KMS-11 (cell line): Measurements from ENCODE around the gene SPDYE4.

Source experiments
- H2AFZ ChIP-seq: fragments of 200-600 bp; sonication (generic); 2 replicates; pipeline ENCODE4 v1.6.1; 2016; ENCODE audit warnings: antibody characterized with exemption, mixed run types, low read depth
- H3K27ac ChIP-seq: fragments of 200-600 bp; sonication (generic); 2 replicates; pipeline ENCODE4 v1.6.1; 2016; ENCODE audit warnings: mild to moderate bottlenecking, mixed run types
- H3K27me3 ChIP-seq: fragments of 200-600 bp; sonication (generic); 2 replicates; pipeline ENCODE4 v1.6.1; 2017; ENCODE audit warnings: mild to moderate bottlenecking, low read depth, mixed run types, moderate library complexity; ENCODE audit not compliant: insufficient read depth
- H3K36me3 ChIP-seq: fragments of 200-600 bp; sonication (generic); 2 replicates; pipeline ENCODE4 v1.6.1; 2017; ENCODE audit warnings: mild to moderate bottlenecking, mixed run types; ENCODE audit not compliant: insufficient read depth
- H3K4me1 ChIP-seq: fragments of 200-600 bp; sonication (generic); 2 replicates; pipeline ENCODE4 v1.6.1; 2016; ENCODE audit warnings: mild to moderate bottlenecking, low read depth, mixed run types; ENCODE audit not compliant: poor library complexity, severe bottlenecking
- H3K4me2 ChIP-seq: fragments of 200-600 bp; sonication (generic); 2 replicates; pipeline ENCODE4 v1.7.0; 2016; ENCODE audit warnings: mild to moderate bottlenecking, mixed run types
- H3K4me3 ChIP-seq: fragments of 200-600 bp; sonication (generic); IDR thresholded peaks from 2 replicates; pipeline ENCODE4 v1.6.1; 2017; ENCODE audit warnings: low read depth, low read length, mixed read lengths; ENCODE audit not compliant: insufficient read depth
- H3K79me2 ChIP-seq: fragments of 200-600 bp; sonication (generic); 2 replicates; pipeline ENCODE4 v1.6.1; 2016; ENCODE audit warnings: low read depth, mixed run types; ENCODE audit not compliant: insufficient read depth
- H3K9ac ChIP-seq: fragments of 200-600 bp; sonication (generic); 2 replicates; pipeline ENCODE4 v1.6.1; 2016; ENCODE audit warnings: mild to moderate bottlenecking, mixed run types
- H4K20me1 ChIP-seq: fragments of 200-600 bp; sonication (generic); 2 replicates; pipeline ENCODE4 v1.6.1; 2016; ENCODE audit warnings: mild to moderate bottlenecking, mixed run types; ENCODE audit not compliant: insufficient read depth
- TF ChIP-seq, protein P1 (sequence below): fragments of 200-600 bp; sonication (generic); conservative IDR thresholded peaks from 2 replicates; pipeline ENCODE4 v1.6.1; 2017; ENCODE audit warnings: low read depth, mild to moderate bottlenecking, antibody characterized with exemption, low read length, moderate library complexity, mixed read lengths

The SPDYE4 gene

DNA sequence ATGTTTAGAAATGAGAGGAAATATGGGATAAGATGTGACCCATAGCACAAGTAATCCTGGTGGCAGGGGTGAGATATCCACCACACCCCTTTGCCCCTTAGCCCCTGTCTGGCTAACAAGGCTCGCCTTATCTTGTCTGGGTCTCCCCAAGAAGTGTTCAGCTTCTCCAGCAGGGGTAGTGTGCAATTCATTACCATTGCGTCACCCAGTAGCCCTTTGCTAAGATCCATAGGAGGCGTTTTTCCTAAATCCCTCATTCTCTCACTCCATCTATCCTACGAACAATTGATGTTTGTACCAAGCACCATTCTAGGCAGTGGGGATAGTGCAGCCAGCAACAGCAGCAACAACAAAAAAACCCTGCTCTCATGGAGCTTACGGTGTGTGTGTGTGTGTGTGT lies 44.5 kb downstream of the SPDYE4 start:
- H2AFZ ChIP-seq = no peak overlapping the region
- H3K79me2 ChIP-seq = no peaks in the 10 kb centered on the region
- H3K4me3 ChIP-seq = no peak overlapping the region
- no peaks in the 10 kb centered on the region for H3K36me3 ChIP-seq
- TF ChIP-seq, protein P1, sequence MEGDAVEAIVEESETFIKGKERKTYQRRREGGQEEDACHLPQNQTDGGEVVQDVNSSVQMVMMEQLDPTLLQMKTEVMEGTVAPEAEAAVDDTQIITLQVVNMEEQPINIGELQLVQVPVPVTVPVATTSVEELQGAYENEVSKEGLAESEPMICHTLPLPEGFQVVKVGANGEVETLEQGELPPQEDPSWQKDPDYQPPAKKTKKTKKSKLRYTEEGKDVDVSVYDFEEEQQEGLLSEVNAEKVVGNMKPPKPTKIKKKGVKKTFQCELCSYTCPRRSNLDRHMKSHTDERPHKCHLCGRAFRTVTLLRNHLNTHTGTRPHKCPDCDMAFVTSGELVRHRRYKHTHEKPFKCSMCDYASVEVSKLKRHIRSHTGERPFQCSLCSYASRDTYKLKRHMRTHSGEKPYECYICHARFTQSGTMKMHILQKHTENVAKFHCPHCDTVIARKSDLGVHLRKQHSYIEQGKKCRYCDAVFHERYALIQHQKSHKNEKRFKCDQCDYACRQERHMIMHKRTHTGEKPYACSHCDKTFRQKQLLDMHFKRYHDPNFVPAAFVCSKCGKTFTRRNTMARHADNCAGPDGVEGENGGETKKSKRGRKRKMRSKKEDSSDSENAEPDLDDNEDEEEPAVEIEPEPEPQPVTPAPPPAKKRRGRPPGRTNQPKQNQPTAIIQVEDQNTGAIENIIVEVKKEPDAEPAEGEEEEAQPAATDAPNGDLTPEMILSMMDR = no peak
- H3K27ac ChIP-seq = no peak overlapping the region
- H3K4me2 ChIP-seq = no peak overlapping the region
- no peaks in the 10 kb centered on the region for H3K4me1 ChIP-seq
- no peaks in the 10 kb centered on the region for H3K27me3 ChIP-seq
- H4K20me1 ChIP-seq = no peaks in the 10 kb centered on the region
- H3K9ac ChIP-seq = no peak overlapping the region

DNA sequence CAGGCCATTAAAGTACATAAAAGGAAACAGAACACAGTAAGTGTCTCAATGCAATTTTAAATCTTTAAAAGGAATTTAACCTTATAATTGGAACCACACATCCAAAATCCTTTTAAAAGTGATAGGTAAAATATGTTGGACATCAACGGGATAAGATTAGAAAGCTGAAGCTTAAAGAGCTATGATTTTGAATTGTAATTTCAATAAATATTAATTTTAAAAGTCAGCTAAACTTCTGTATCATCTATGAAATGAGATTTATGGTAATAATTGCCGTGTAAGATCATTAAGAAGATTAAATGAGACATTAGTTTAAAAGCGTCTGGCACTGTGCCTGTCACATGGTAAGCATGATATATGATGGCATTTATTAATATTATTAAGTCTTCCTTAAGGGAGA lies 45.0 kb downstream of the SPDYE4 start:
- H3K4me1 ChIP-seq = no peaks in the 10 kb centered on the region
- TF ChIP-seq, protein P1 = no peak
- H3K79me2 ChIP-seq = no peaks in the 10 kb centered on the region
- no peak overlapping the region for H2AFZ ChIP-seq
- H3K27me3 ChIP-seq = no peaks in the 10 kb centered on the region
- no peaks in the 10 kb centered on the region for H3K36me3 ChIP-seq
- H3K27ac ChIP-seq = no peak overlapping the region
- no peaks in the 10 kb centered on the region for H4K20me1 ChIP-seq
- H3K9ac ChIP-seq = no peak overlapping the region
- H3K4me2 ChIP-seq = no peak overlapping the region
- H3K4me3 ChIP-seq = no peak overlapping the region

DNA sequence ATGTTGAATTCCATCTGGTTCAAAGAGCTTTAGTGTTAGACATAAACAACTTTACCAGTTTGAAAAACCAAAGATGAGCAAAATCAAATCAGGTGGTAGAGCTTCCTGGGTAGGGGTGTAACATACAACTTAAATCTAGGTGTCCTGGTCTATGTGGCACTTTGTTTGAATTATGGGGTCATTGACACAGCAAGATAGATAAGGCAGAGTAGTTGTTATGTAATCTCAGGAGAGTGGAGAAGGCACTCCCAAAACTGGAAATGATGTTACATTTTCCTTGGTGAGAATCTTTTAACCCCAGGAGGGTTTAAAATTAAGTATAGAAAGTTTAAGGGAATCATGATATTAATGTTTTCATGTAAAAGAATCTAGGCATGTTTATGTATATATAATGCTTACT lies 45.6 kb downstream of the SPDYE4 start:
- no peaks in the 10 kb centered on the region for H3K27me3 ChIP-seq
- no peaks in the 10 kb centered on the region for H3K4me1 ChIP-seq
- H3K9ac ChIP-seq = no peak overlapping the region
- H2AFZ ChIP-seq = no peak overlapping the region
- TF ChIP-seq, protein P1 = no peak
- no peaks in the 10 kb centered on the region for H3K36me3 ChIP-seq
- H3K27ac ChIP-seq = no peak overlapping the region
- no peak overlapping the region for H3K4me3 ChIP-seq
- H3K4me2 ChIP-seq = no peak overlapping the region
- H4K20me1 ChIP-seq = no peaks in the 10 kb centered on the region
- no peaks in the 10 kb centered on the region for H3K79me2 ChIP-seq

DNA sequence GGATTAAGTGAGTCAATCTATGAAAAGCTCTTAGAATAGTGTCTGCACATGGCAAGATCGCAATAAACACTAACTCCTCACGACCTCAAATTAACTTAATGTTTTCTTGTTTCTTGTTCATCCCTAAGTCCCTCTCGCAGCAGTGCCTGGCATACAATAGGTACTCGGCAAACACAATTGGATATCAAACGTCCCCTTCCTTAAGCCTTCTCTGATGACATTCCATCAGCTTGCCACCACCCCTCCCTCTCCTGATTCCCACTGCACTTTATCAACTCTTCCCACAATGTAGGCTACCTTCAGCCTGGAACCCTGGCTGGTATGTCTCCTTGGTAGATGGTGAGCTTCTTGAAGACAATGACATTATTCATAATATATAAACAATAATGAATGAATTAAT lies 47.1 kb downstream of the SPDYE4 start:
- H3K9ac ChIP-seq = no peak overlapping the region
- no peaks in the 10 kb centered on the region for H3K79me2 ChIP-seq
- H3K27me3 ChIP-seq = no peaks in the 10 kb centered on the region

More for the DNA sequence above, 47.1 kb downstream of the SPDYE4 start:
- Histone ChIP-seq H3K4me2 (no peak overlapping the region), H3K36me3 (no peaks in the 10 kb centered on the region), H2AFZ (no peak overlapping the region), H4K20me1 (no peaks in the 10 kb centered on the region), H3K4me1 (no peaks in the 10 kb centered on the region), H3K27ac (no peak overlapping the region), H3K4me3 (no peak overlapping the region)
- TF ChIP-seq, protein P1 = no peak
